ENCODE measurements around the gene CELSR1. TPM values are rescaled to one million over a fixed set of nuclear protein-coding genes. Genes with fewer than 3 reads are reported as not detected.

The CELSR1 gene
- total RNA-seq, 1 experiment from 2014 or later = 22.6 TPM

GRCh38 chr22:46579751-46580449 lies 42.5 kb upstream of the CELSR1 start:
- H3K9me3 Mint-ChIP-seq = no peaks in the 10 kb centered on the region
- Histone ChIP-seq H3K4me2 (ENCODE audit: insufficient read depth, insufficient read length, low read length) (no peak overlapping the region), H2AFZ (ENCODE audit: low read length) (no peak overlapping the region), H3K4me1 (ENCODE audit: insufficient read depth, low read length) (no peaks in the 10 kb centered on the region; the same call in 1 of the 2 replicates), H4K5ac (ENCODE audit: insufficient read length, low read depth, low read length) (no peak overlapping the region), H3K23ac (ENCODE audit: insufficient read length, low read depth, low read length) (no peak overlapping the region), H3K14ac (ENCODE audit: insufficient read depth, low read length) (no peak overlapping the region), H2BK15ac (ENCODE audit: low read depth, low read length) (no peak overlapping the region), H3K27ac (ENCODE audit: insufficient read length, low read depth, low read length) (no peak overlapping the region), H3K23me2 (ENCODE audit: insufficient read length, low read depth, low read length, poor library complexity, severe bottlenecking) (peaks cover 8% of the 10 kb centered on the region), H3K9ac (ENCODE audit: extremely low read depth, insufficient read length, low read length) (no peak overlapping the region), H3K79me1 (ENCODE audit: insufficient read depth, low read depth, low read length, poor library complexity, severe bottlenecking) (no peaks in the 10 kb centered on the region), H3K27me3 (ENCODE audit: insufficient read depth, low read length) (no peaks in the 10 kb centered on the region), H3K18ac (ENCODE audit: insufficient read length, low read depth, low read length) (no peak overlapping the region), H3K4ac (ENCODE audit: low read depth, low read length) (no peak overlapping the region), H2BK5ac (ENCODE audit: insufficient read length, low read length) (no peak overlapping the region), H4K91ac (ENCODE audit: insufficient read length, low read depth, low read length) (no peak overlapping the region), H3T11ph (ENCODE audit: low read length) (no peak overlapping the region), H4K20me1 (ENCODE audit: control insufficient read depth, insufficient read depth, insufficient read length) (no peaks in the 10 kb centered on the region), H4K8ac (replicated peaks; ENCODE audit: insufficient read length, low read depth, low read length) (no peak overlapping the region), H2BK20ac (ENCODE audit: low read depth, low read length, poor library complexity, severe bottlenecking) (no peak overlapping the region), H3K56ac (ENCODE audit: insufficient read length, low read depth, low read length) (no peak overlapping the region), H3K9me3 (ENCODE audit: control insufficient read depth, low read depth, low read length) (no peaks in the 10 kb centered on the region), H2BK120ac (ENCODE audit: low read depth, low read length, poor library complexity, severe bottlenecking) (no peak overlapping the region), H3K79me2 (ENCODE audit: insufficient read depth, low read length) (no peaks in the 10 kb centered on the region; the same call in 1 of the 2 replicates), H2BK12ac (ENCODE audit: insufficient read length, low read depth, low read length) (no peak overlapping the region), H2AK5ac (ENCODE audit: insufficient read length, low read length) (no peak overlapping the region)
- 0 out of 7 replicates have a peak overlapping the region, but pooled peaks of 1 of the 3 experiments have one; percentile 68 for H3K27ac Mint-ChIP-seq
- H3K4me3 Mint-ChIP-seq = 0 out of 5 replicates have a peak overlapping the region, but pooled peaks of 1 of the 2 experiments have one; percentile 1
- WGBS (ENCODE audit: extremely low coverage, insufficient read length, low lambda C conversion rate) = no CpG with 5 or more reads among the region's 14 CpGs
- peaks cover 51 to 66% of the 10 kb centered on the region in 2 experiments for H3K4me1 Mint-ChIP-seq
- H3K36me3 Mint-ChIP-seq (ENCODE audit: insufficient read depth in 1 of 3, low read depth in 3 of 3) = no peaks in the 10 kb centered on the region
- peak; percentile 22 for DNase-seq
- TF ChIP-seq CTCF (conservative IDR thresholded peaks at IDR 0.05) = no peak
- peaks cover 30% of the 10 kb centered on the region for H3K27me3 Mint-ChIP-seq (ENCODE audit: low read depth)

Data from H9 (cell line).